Left ventricle myocardium inferior (tissue), 1 donor: ENCODE measurements around the gene SLC35B2. TPM values are rescaled to one million over a fixed set of nuclear protein-coding genes. Genes with fewer than 3 reads are reported as not detected.
"Not testable (repeated sequence)": the region's sequence is repeated elsewhere in the genome, so short reads cannot be mapped to it uniquely, and the experiment has no call there.

ENCODE experiments used
- DNase-seq: peaks from one replicate; pipeline ENCODE4 v3.0.0-alpha.2; 2020
- H3K27ac ChIP-seq: fragments of 200-600 bp; replicated peaks from 2 replicates; pipeline ENCODE4 v1.8.0; 2021
- H3K27me3 ChIP-seq: fragments of 200-600 bp; 2 replicates; pipeline ENCODE4 v1.8.0; 2021; ENCODE audit warnings: low read depth
- H3K36me3 ChIP-seq: fragments of 200-600 bp; 2 replicates; pipeline ENCODE4 v1.8.0; 2021
- H3K4me1 ChIP-seq: fragments of 200-600 bp; 2 replicates; pipeline ENCODE4 v1.8.0; 2021
- H3K4me3 ChIP-seq: fragments of 200-600 bp; 2 replicates; pipeline ENCODE4 v1.8.0; 2021; ENCODE audit warnings: mild to moderate bottlenecking, moderate library complexity
- H3K9me3 ChIP-seq: fragments of 200-600 bp; replicated peaks from 2 replicates; pipeline ENCODE4 v1.8.0; 2021
- intact Hi-C: fragments of 100-400 bp; cut with micrococcal nuclease; formaldehyde crosslinking; loops from one replicate; pipeline ENCODE4 v1.11.0; 2022
- total RNA-seq: library from RNA; stranded (reverse); fragmentation: NEBNext Ultra II Directional; extraction: Animal tissue kit (Norgen Biotek cat#: 25700); gene quantifications from one replicate; pipeline ENCODE4 v1.2.1, GENCODE V29; 2021
- TF ChIP-seq, protein P1 (sequence below): fragments of 200-600 bp; IDR thresholded peaks from 2 replicates; pipeline ENCODE4 v1.8.0; 2021; ENCODE audit warnings: antibody characterized with exemption, mild to moderate bottlenecking, borderline replicate concordance
- donor health status: DM: no; HTN: yes; CAD: no; lungs with severe emphysema.

Gene SLC35B2
- total RNA-seq, 1 donor from 2014 or later, result 20.2 TPM

GRCh38 chr6:44233567-44234100 lies 23.7 kb downstream of the SLC35B2 start:
- intact Hi-C loops, result no loop called here
- no peaks in the 10 kb centered on the region for H3K9me3 ChIP-seq
- H3K4me3 ChIP-seq, result peak overlapping the region; percentile 11
- H3K27me3 ChIP-seq, result no peaks in the 10 kb centered on the region
- no peak for DNase-seq
- peak overlapping the region; percentile 98 for H3K27ac ChIP-seq
- H3K4me1 ChIP-seq, result peaks cover 95% of the 10 kb centered on the region
- peaks cover 40% of the 10 kb centered on the region for H3K36me3 ChIP-seq
- TF ChIP-seq, protein P1, sequence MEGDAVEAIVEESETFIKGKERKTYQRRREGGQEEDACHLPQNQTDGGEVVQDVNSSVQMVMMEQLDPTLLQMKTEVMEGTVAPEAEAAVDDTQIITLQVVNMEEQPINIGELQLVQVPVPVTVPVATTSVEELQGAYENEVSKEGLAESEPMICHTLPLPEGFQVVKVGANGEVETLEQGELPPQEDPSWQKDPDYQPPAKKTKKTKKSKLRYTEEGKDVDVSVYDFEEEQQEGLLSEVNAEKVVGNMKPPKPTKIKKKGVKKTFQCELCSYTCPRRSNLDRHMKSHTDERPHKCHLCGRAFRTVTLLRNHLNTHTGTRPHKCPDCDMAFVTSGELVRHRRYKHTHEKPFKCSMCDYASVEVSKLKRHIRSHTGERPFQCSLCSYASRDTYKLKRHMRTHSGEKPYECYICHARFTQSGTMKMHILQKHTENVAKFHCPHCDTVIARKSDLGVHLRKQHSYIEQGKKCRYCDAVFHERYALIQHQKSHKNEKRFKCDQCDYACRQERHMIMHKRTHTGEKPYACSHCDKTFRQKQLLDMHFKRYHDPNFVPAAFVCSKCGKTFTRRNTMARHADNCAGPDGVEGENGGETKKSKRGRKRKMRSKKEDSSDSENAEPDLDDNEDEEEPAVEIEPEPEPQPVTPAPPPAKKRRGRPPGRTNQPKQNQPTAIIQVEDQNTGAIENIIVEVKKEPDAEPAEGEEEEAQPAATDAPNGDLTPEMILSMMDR, result no peak

DNA sequence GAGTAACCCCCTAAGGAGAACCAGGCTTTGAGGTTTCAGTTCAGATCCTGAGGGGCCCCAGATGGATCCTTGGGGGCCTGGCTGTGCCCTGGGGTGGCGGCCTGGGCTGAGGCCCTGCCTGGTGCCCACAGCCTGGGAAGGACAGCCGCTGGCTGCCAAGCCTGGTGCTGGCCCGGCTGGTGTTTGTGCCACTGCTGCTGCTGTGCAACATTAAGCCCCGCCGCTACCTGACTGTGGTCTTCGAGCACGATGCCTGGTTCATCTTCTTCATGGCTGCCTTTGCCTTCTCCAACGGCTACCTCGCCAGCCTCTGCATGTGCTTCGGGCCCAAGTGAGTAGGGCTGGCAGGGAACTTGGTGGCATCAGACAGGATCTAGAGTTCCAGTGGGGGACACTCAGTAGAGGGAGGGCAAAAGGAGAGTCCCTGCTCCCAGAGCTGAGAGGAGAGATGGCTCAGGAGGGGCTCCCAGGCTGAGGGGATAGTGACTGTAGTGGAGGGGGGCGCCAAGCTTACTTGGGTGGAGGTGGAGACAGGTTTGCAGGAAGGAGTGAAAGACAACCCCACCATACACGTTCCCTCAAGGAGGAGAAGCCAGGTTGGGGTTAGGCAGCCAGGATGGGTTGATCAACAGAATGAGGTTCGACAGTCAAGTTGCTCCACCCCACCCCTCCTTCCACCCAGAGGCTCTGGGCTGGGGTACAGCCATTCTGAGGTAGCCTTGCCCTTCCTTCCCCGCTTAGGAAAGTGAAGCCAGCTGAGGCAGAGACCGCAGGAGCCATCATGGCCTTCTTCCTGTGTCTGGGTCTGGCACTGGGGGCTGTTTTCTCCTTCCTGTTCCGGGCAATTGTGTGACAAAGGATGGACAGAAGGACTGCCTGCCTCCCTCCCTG lies 24.4 kb downstream of the SLC35B2 start:
- Histone ChIP-seq H3K4me3 (peak overlapping the region; percentile 11), H3K9me3 (no peaks in the 10 kb centered on the region), H3K27me3 (no peaks in the 10 kb centered on the region), H3K4me1 (peaks cover 95% of the 10 kb centered on the region), H3K27ac (peak overlapping the region; percentile 98), H3K36me3 (peaks cover 40% of the 10 kb centered on the region)
- intact Hi-C loops, result no loop called here
- DNase-seq, result no peak
- TF ChIP-seq, protein P1, result no peak

DNA sequence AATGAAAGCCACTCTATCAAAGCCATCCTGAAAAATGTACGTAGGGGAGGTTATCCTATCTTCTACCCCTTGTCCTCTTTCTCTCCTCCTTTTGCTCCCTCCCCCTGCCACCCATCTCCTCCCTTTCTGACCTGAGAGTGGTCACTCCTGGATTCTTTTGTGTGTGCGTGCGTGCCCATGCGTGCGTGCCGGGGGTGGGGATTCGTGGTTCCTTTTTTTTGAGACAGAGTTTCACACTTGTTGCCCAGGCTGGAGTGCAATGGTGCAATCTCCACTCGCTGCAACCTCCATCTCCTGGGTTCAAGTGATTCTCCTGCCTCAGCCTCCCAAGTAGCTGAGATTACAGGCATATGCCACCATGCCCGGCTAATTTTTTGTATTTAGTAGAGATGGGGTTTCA lies 25.9 kb downstream of the SLC35B2 start:
- peak overlapping the region; percentile 98 for H3K27ac ChIP-seq
- intact Hi-C loops, result not testable (repeated sequence)
- peaks cover 40% of the 10 kb centered on the region for H3K36me3 ChIP-seq

GRCh38 chr6:44230034-44230675 lies 27.2 kb downstream of the SLC35B2 start:
- peak overlapping the region; percentile 98 for H3K27ac ChIP-seq
- H3K9me3 ChIP-seq, result no peaks in the 10 kb centered on the region
- H3K4me3 ChIP-seq, result peak overlapping the region; percentile 88
- intact Hi-C loops, result no loop called here
- peaks cover 99% of the 10 kb centered on the region for H3K4me1 ChIP-seq
- H3K27me3 ChIP-seq, result no peaks in the 10 kb centered on the region
- TF ChIP-seq, protein P1, result no peak
- H3K36me3 ChIP-seq, result peaks cover 40% of the 10 kb centered on the region
- no peak for DNase-seq

More for the DNA sequence above, 25.9 kb downstream of the SLC35B2 start:
- H3K27me3 ChIP-seq, DNase-seq, H3K9me3 ChIP-seq: not testable (repeated sequence)
- H3K4me1 ChIP-seq, result peaks cover 98% of the 10 kb centered on the region
- peak overlapping the region; percentile 88 for H3K4me3 ChIP-seq

GRCh38 chr6:44229376-44230033 lies 27.8 kb downstream of the SLC35B2 start:
- peak overlapping the region; percentile 98 for H3K27ac ChIP-seq
- peaks cover 40% of the 10 kb centered on the region for H3K36me3 ChIP-seq
- peaks cover 99% of the 10 kb centered on the region for H3K4me1 ChIP-seq
- DNase-seq, result peak; percentile 66
- intact Hi-C loops, result no loop called here
- H3K4me3 ChIP-seq, result peak overlapping the region; percentile 88
- TF ChIP-seq, protein P1, result no peak
- H3K27me3 ChIP-seq, result no peaks in the 10 kb centered on the region
- no peaks in the 10 kb centered on the region for H3K9me3 ChIP-seq
